Thyroid gland (tissue), 4 donors: Measurements from ENCODE around the gene SMIM29.

Experiments
- CTCF ChIP-seq, 6 experiments: fragments of 200-600 bp in 3 of 6; fragments of 450-650 bp in 3 of 6; sonication (generic) in 3 of 6; IDR thresholded peaks; one replicate each; pipeline ENCODE4 v1.5.1; 2016 to 2019; ENCODE audit warnings: antibody characterized with exemption in 6 of 6, mild to moderate bottlenecking in 2 of 6, inconsistent platforms in 1 of 6, moderate library complexity in 1 of 6
- POLR2A ChIP-seq, 2 donors: fragments of 450-650 bp; IDR thresholded peaks; one replicate each; pipeline ENCODE4 v1.6.1; 2017; ENCODE audit warnings: antibody characterized with exemption in 2 of 2, mild to moderate bottlenecking in 2 of 2, moderate library complexity in 1 of 2

- TF ChIP-seq POLR2A (IDR thresholded peaks at IDR 0.05): no peak
- no peak for TF ChIP-seq CTCF (IDR thresholded peaks at IDR 0.05)
Observed at GRCh38 chr6:34204693-34205092, 44.1 kb downstream of the SMIM29 start.
